H1 (cell line): ENCODE results near the gene GSC.
"Not testable (repeated sequence)": the region's sequence is repeated elsewhere in the genome, so short reads cannot be mapped to it uniquely, and the experiment has no call there.

ENCODE experiments used
- CBX5 ChIP-seq: fragments of 300-800, 300-1000 bp; sonication (generic); IDR thresholded peaks from 2 replicates; pipeline ENCODE4 v1.7.1; 2016; ENCODE audit warnings: antibody characterized with exemption, low read length, low read depth
- CHD2 ChIP-seq: IDR thresholded peaks from 2 replicates; pipeline ENCODE4 v1.6.1; 2012; ENCODE audit warnings: low read length, improper control_type of control experiment
- CREB1 ChIP-seq: IDR thresholded peaks from 2 replicates; pipeline ENCODE4 v1.6.1; 2012; ENCODE audit warnings: inconsistent platforms
- EZH2 ChIP-seq: fragments of 200-600 bp; sonication (generic); IDR thresholded peaks from 2 replicates; pipeline ENCODE4 v1.7.1; 2012; ENCODE audit warnings: low read depth, mild to moderate bottlenecking, moderate library complexity, low read length, inconsistent platforms; ENCODE audit not compliant: severe bottlenecking
- JUN ChIP-seq: IDR thresholded peaks from 2 replicates; pipeline ENCODE4 v1.6.1; 2011; ENCODE audit warnings: low read depth, mild to moderate bottlenecking, improper control_type of control experiment, low read length
- RXRA ChIP-seq: IDR thresholded peaks from 2 replicates; pipeline ENCODE4 v1.6.1; 2011; ENCODE audit warnings: low read depth, mild to moderate bottlenecking, low read length, moderate library complexity; ENCODE audit not compliant: insufficient read depth
- SP4 ChIP-seq: IDR thresholded peaks from 2 replicates; pipeline ENCODE4 v1.6.1; 2012; ENCODE audit warnings: low read length, inconsistent platforms
- TF ChIP-seq, protein P1 (sequence below), 3 experiments: IDR thresholded peaks; 1 replicate in 2 of 3; 2 replicates in 1 of 3; pipeline versions ENCODE4 v1.5.1 to v1.6.1; 2011; ENCODE audit warnings: low read length in 3 of 3, mild to moderate bottlenecking in 3 of 3, inconsistent platforms in 2 of 3, low read depth in 1 of 3, moderate library complexity in 1 of 3; ENCODE audit not compliant: insufficient read depth in 1 of 3; ENCODE audit errors: control extremely low read depth in 1 of 3

- TF ChIP-seq CHD2, SP4, CBX5, CREB1, EZH2, JUN, RXRA: not testable (repeated sequence)
- TF ChIP-seq, protein P1, sequence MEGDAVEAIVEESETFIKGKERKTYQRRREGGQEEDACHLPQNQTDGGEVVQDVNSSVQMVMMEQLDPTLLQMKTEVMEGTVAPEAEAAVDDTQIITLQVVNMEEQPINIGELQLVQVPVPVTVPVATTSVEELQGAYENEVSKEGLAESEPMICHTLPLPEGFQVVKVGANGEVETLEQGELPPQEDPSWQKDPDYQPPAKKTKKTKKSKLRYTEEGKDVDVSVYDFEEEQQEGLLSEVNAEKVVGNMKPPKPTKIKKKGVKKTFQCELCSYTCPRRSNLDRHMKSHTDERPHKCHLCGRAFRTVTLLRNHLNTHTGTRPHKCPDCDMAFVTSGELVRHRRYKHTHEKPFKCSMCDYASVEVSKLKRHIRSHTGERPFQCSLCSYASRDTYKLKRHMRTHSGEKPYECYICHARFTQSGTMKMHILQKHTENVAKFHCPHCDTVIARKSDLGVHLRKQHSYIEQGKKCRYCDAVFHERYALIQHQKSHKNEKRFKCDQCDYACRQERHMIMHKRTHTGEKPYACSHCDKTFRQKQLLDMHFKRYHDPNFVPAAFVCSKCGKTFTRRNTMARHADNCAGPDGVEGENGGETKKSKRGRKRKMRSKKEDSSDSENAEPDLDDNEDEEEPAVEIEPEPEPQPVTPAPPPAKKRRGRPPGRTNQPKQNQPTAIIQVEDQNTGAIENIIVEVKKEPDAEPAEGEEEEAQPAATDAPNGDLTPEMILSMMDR (IDR thresholded peaks at IDR 0.05; ENCODE audit: control extremely low read depth in 1 of 3, insufficient read depth in 1 of 3, low read depth in 1 of 3, low read length in 3 of 3) = not testable (repeated sequence)
These were observed 30.9 kb upstream of the GSC start for GRCh38 chr14:94800764-94801163.
